GM10266 (cell line): ENCODE results near the gene STX8.

ENCODE experiments used
- DNase-seq: peaks from one replicate; pipeline ENCODE4 v3.0.0; 2012; ENCODE audit errors: extremely low spot score
- CTCF ChIP-seq: IDR thresholded peaks from 2 replicates; pipeline ENCODE4 v1.5.1; 2012; ENCODE audit warnings: mild to moderate bottlenecking, low read depth; ENCODE audit not compliant: control insufficient read depth, insufficient read depth; ENCODE audit errors: missing control alignments

STX8 gene

DNA sequence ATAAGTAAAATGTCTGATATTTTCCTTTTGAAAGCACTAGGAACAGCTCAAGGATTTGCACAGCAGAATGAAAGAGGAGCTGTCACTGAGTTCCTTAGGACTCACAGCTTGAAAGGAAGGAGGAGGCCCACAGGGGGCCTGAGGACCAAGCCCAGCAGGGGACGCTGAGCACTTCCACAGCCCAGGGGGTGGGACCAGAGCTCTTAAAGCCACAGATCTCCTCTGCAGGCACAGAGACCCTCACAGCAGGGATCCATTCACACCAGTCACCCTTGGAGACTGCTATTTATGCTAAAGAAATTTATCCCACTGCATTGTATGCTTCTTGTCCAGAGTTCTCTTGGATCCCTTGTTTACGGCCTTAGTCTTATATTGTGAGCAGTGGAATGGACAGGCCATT lies 253.3 kb downstream of the STX8 start:
- TF ChIP-seq CTCF = no peak
- DNase-seq = no peak

DNA sequence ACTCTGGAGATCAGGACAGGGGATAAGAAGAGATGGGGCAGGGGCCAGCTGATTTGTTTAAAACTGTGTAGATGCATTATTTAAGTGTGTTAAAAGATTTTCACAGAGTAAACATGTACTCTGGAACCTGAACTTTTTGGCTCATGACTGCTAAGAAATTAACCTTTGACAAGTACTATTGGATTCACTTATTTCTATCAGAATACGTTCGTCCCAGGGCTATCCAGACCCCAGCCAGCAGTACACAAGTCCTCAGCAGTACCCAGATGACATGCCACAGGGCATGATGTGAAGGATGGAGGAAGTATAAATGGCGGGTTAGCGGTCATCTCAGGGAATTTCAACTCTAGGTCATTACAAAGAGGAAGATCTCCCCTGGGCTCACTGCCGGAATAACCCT lies 253.7 kb downstream of the STX8 start:
- no peak for TF ChIP-seq CTCF
- DNase-seq = no peak

GRCh38 chr17:9315360-9315759 lies 260.3 kb downstream of the STX8 start:
- DNase-seq = no peak
- no peak for TF ChIP-seq CTCF

- TF ChIP-seq CTCF = no peak
- no peak for DNase-seq
Measured at GRCh38 chr17:9313346-9313745, 262.3 kb downstream of the STX8 start.

GRCh38 chr17:9309216-9309615 lies 266.4 kb downstream of the STX8 start:
- no peak for DNase-seq
- TF ChIP-seq CTCF = no peak

- no peak for DNase-seq
- no peak for TF ChIP-seq CTCF
Measured at GRCh38 chr17:9308069-9308468, 267.6 kb downstream of the STX8 start.

- no peak for TF ChIP-seq CTCF
- no peak for DNase-seq
Measured at GRCh38 chr17:9307313-9307998, 268.2 kb downstream of the STX8 start.
